ENCODE data around the gene MMRN2. TPM values are rescaled to one million over a fixed set of nuclear protein-coding genes. Genes with fewer than 3 reads are reported as not detected.
"Not testable (repeated sequence)": the region's sequence is repeated elsewhere in the genome, so short reads cannot be mapped to it uniquely, and the experiment has no call there.

MMRN2 gene
- total RNA-seq, 3 donors from 2014 or later = 23.0 to 60.3 (median 32.6) TPM

DNA sequence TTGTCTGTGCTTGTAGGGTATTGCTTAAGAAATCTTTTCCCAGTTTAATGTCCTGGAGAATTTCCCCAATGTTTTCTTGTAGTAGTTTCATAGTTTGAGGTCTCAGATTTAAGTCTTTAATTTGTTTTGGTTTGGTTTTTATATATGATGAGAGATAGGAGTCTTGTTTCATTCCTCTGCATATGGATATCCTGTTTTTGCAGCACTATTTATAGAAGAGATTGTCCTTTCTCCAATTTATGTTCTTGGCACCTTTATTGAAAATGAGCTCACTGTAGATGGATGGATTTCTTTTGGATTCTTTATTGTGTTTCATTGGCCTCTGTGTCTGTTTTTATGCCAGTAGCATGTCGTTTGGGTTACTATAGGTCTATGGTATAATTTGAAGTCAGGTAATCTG is 31.1 kb upstream of the MMRN2 start:
- Histone ChIP-seq H3K27me3 (no peaks in the 10 kb centered on the region), H3K9me3 (no peaks in the 10 kb centered on the region), H3K27ac (no peak overlapping the region), H3K4me1 (no peaks in the 10 kb centered on the region), H3K36me3 (no peaks in the 10 kb centered on the region), H3K4me3 (no peak overlapping the region)
- intact Hi-C loops (cut with DNase I; ENCODE audit: low total_unique reads) = no loop called here
- DNase-seq (ENCODE audit: low spot score in 2 of 2) = no peak
- TF ChIP-seq POLR2AphosphoS5 (IDR thresholded peaks at IDR 0.05) (no peak), POLR2A (IDR thresholded peaks at IDR 0.05) (no peak)
- TF ChIP-seq, protein P1, sequence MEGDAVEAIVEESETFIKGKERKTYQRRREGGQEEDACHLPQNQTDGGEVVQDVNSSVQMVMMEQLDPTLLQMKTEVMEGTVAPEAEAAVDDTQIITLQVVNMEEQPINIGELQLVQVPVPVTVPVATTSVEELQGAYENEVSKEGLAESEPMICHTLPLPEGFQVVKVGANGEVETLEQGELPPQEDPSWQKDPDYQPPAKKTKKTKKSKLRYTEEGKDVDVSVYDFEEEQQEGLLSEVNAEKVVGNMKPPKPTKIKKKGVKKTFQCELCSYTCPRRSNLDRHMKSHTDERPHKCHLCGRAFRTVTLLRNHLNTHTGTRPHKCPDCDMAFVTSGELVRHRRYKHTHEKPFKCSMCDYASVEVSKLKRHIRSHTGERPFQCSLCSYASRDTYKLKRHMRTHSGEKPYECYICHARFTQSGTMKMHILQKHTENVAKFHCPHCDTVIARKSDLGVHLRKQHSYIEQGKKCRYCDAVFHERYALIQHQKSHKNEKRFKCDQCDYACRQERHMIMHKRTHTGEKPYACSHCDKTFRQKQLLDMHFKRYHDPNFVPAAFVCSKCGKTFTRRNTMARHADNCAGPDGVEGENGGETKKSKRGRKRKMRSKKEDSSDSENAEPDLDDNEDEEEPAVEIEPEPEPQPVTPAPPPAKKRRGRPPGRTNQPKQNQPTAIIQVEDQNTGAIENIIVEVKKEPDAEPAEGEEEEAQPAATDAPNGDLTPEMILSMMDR (IDR thresholded peaks at IDR 0.05) = no peak

DNA sequence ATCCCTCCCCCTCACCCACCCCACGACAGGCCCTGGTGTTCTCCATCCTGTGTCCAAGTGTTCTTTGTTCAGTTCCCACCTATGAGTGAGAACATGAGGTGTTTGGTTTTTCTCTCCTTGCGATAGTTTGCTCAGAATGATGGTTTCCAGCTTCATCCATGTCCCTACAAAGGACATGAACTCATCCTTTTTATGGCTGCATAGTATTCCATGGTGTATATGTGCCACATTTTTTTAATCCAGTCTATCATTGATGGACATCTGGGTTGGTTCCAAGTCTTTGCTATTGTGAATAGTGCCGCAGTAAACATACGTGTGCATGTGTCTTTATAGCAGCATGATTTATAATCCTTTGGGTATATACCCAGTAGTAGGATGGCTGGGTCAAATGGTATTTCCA is 27.1 kb upstream of the MMRN2 start:
- H3K4me3 ChIP-seq; H3K4me1 ChIP-seq; intact Hi-C loops (cut with DNase I; ENCODE audit: low total_unique reads); H3K9me3 ChIP-seq; H3K36me3 ChIP-seq; H3K27me3 ChIP-seq; H3K27ac ChIP-seq; DNase-seq (ENCODE audit: low spot score in 2 of 2): not testable (repeated sequence)

DNA sequence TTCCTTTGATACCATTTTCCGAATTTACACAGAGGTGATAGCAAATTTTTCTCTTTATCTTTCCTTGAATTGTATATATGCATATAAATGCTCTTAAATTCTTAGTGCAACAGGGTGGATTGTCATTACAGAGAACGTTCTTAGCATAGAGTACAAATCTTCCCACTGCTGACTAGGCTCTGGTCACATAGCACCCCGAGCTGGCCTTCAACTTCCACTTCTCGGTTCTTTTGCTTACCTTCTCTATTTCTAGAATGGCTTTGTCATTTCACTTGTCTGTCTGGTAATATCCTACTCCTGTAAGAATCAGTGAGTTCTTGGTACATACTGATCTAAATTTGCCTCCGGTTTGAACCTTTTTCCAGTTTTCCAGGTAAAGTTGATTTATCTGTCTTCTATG is 24.3 kb upstream of the MMRN2 start:
- H3K4me1 ChIP-seq = no peaks in the 10 kb centered on the region
- H3K27ac ChIP-seq = no peak overlapping the region
- H3K27me3 ChIP-seq = no peaks in the 10 kb centered on the region
- no peak for DNase-seq (ENCODE audit: low spot score in 2 of 2)
- no peaks in the 10 kb centered on the region for H3K9me3 ChIP-seq
- H3K4me3 ChIP-seq = no peak overlapping the region
- TF ChIP-seq POLR2AphosphoS5 (IDR thresholded peaks at IDR 0.05) (no peak), POLR2A (IDR thresholded peaks at IDR 0.05) (no peak)
- TF ChIP-seq, protein P1 (IDR thresholded peaks at IDR 0.05) = no peak
- intact Hi-C loops (cut with DNase I; ENCODE audit: low total_unique reads) = no loop called here
- no peaks in the 10 kb centered on the region for H3K36me3 ChIP-seq

DNA sequence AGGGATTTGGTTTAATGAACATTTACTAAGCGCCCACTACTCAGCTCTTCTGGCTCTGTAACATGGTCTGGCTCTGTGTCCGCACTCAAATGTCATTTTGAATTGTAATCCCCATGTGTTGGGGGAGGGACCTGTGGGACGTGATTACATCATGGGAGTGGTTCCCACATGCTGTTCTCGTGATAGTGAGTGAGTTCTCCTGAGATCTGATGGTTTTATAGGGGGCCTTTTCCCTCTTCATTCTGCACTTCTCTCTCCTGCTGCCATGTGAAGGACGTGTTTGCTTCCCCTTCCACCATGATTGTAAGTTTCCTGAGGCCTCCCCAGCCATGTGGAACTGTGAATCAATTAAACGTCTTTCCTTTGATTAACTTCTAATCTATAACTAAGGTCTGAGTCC is 23.6 kb upstream of the MMRN2 start:
- H3K4me1 ChIP-seq; H3K27me3 ChIP-seq; DNase-seq (ENCODE audit: low spot score in 2 of 2); H3K4me3 ChIP-seq; intact Hi-C loops (cut with DNase I; ENCODE audit: low total_unique reads); H3K36me3 ChIP-seq; H3K9me3 ChIP-seq: not testable (repeated sequence)
- H3K27ac ChIP-seq = peak overlapping the region in 1 of 2 donors; percentile 82

DNA sequence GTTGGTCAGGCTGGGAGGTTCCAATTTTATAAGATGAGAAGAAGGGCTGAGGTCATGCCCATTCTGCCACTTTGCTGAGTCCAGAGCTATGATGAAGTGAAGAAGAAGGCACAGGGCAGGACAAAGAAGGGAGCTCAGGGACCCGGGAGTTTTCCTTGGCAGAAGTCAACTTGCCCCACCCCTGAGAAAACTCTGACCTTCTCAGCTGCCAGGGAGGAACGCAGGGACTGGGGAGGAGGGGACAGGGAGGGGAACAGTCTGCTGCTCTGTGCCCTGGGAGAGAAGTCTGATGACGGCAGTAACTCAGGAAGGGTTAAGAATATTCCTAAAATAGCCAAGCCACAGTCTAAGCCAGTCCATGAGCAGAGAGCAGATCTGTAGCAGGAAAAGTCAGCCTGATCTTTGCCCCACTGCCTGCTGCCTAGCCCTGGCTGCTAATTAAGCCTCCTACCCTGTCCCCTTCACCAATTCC is 22.6 kb upstream of the MMRN2 start:
- H3K4me1 ChIP-seq = no peaks in the 10 kb centered on the region
- H3K9me3 ChIP-seq = no peaks in the 10 kb centered on the region
- no peak overlapping the region for H3K4me3 ChIP-seq
- peak overlapping the region; percentile 33 to 82 for H3K27ac ChIP-seq
- no peaks in the 10 kb centered on the region for H3K27me3 ChIP-seq
- no peaks in the 10 kb centered on the region for H3K36me3 ChIP-seq
- intact Hi-C loops (cut with DNase I; ENCODE audit: low total_unique reads) = loop anchor here (10.0 kb wide), 1 partner anchor 1575 kb away; no protein-coding TSS in a partner anchor
- DNase-seq (ENCODE audit: low spot score in 2 of 2) = no peak
- TF ChIP-seq POLR2AphosphoS5 (IDR thresholded peaks at IDR 0.05) (no peak), POLR2A (IDR thresholded peaks at IDR 0.05) (no peak)
- TF ChIP-seq, protein P1 (IDR thresholded peaks at IDR 0.05) = no peak

DNA sequence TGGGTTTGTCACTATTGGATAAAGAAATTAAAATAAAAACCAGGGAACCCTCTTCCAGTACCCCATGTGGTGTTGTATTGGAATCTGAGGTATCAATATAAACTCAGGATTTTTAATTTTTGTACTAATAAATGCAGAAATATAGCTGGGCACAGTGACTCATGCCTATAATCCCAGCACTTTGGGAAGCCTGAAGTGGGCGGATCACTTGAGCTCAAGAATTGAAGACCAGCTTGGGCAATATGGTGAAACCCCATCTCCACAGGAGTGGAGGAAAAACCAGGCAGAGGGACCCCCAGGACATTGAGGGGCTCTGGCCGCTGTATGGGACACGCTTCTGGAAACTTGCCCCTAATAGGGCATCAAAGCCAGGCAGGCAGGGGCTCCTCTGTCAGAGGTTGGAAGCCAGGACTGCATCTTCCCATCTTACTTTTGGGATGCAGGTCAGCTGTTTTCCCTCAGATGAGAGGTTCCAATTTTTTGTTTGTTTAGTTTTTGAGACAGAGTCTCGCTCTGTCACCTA is 21.9 kb upstream of the MMRN2 start:
- no peaks in the 10 kb centered on the region for H3K4me1 ChIP-seq
- TF ChIP-seq, protein P1 (IDR thresholded peaks at IDR 0.05) = no peak
- TF ChIP-seq POLR2AphosphoS5 (IDR thresholded peaks at IDR 0.05) (no peak), POLR2A (IDR thresholded peaks at IDR 0.05) (no peak)
- no peak for DNase-seq (ENCODE audit: low spot score in 2 of 2)
- intact Hi-C loops (cut with DNase I; ENCODE audit: low total_unique reads) = loop anchor here (10.0 kb wide), 1 partner anchor 1575 kb away; no protein-coding TSS in a partner anchor
- no peaks in the 10 kb centered on the region for H3K9me3 ChIP-seq
- no peak overlapping the region for H3K4me3 ChIP-seq
- no peaks in the 10 kb centered on the region for H3K27me3 ChIP-seq
- H3K36me3 ChIP-seq = no peaks in the 10 kb centered on the region
- H3K27ac ChIP-seq = peak overlapping the region in 1 of 2 donors; percentile 82

DNA sequence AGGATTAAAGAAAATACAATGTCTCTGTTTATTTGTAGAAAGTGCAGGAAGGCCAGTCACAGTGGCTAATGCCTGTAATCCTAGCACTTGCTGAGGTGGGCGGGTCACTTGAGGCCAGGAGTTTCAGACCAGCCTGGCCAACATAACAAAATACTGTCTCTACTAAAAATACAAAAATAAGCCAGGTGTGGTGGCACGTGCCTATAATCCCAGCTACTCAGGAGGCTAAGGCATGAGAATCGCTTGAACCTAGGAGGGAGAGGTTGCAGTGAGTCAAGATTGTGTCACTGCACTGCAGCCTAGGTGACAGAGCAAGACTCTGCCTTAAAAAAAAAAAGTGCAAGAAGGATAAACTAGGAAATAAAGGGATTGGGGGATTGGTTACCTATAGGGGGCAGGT is 21.0 kb upstream of the MMRN2 start:
- DNase-seq (ENCODE audit: low spot score in 2 of 2); H3K4me1 ChIP-seq; H3K9me3 ChIP-seq; H3K27me3 ChIP-seq; H3K4me3 ChIP-seq; H3K36me3 ChIP-seq: not testable (repeated sequence)
- H3K27ac ChIP-seq = peak overlapping the region; percentile 60 to 68
- intact Hi-C loops (cut with DNase I; ENCODE audit: low total_unique reads) = loop anchor here (10.0 kb wide), 1 partner anchor 1576 kb away; no protein-coding TSS in a partner anchor

All from breast epithelium (tissue), 4 donors.